Thyroid gland (tissue), 4 donors: Measurements from ENCODE around the gene TPPP2. TPM values are rescaled to one million over a fixed set of nuclear protein-coding genes. Genes with fewer than 3 reads are reported as not detected.
"Not testable (repeated sequence)": the region's sequence is repeated elsewhere in the genome, so short reads cannot be mapped to it uniquely, and the experiment has no call there.

ENCODE experiments used
- DNase-seq, 2 donors: peaks; one replicate each; pipeline ENCODE4 v3.0.0-alpha.2; 2019
- H3K27ac ChIP-seq, 3 donors: fragments of 200-600 bp; sonication (generic); 1 replicate in 2 of 3; 2 replicates in 1 of 3; pipeline ENCODE4 v1.5.1; 2016 to 2019; ENCODE audit warnings: mild to moderate bottlenecking in 1 of 3, moderate library complexity in 1 of 3
- H3K27me3 ChIP-seq: fragments of 200-600 bp; sonication (generic); one replicate; pipeline ENCODE4 v1.5.1; 2019
- H3K36me3 ChIP-seq, 2 donors: fragments of 200-600 bp; sonication (generic); one replicate each; pipeline ENCODE4 v1.5.1; 2016 to 2019
- H3K4me1 ChIP-seq, 2 donors: fragments of 200-600 bp; sonication (generic); one replicate each; pipeline ENCODE4 v1.5.1; 2017 to 2019
- H3K4me3 ChIP-seq, 3 donors: fragments of 200-600 bp; sonication (generic); replicated peaks in 1 of 3; 1 replicate in 2 of 3; 2 replicates in 1 of 3; pipeline ENCODE4 v1.5.1; 2016; ENCODE audit warnings: mild to moderate bottlenecking in 1 of 3
- H3K9me3 ChIP-seq: fragments of 200-600 bp; sonication (generic); one replicate; pipeline ENCODE4 v1.5.1; 2017
- POLR2A ChIP-seq, 2 donors: fragments of 450-650 bp; IDR thresholded peaks; one replicate each; pipeline ENCODE4 v1.6.1; 2017; ENCODE audit warnings: antibody characterized with exemption in 2 of 2, mild to moderate bottlenecking in 2 of 2, moderate library complexity in 1 of 2
- WGBS, 2 donors: methylation state at CpG; one replicate each; pipeline ENCODE4 v1.1.5; 2017; 5-methylcytosine and 5-hydroxymethylcytosine counted together
- intact Hi-C: fragments of 100-400 bp; cut with DNase I; formaldehyde crosslinking; loops from one replicate; pipeline ENCODE4 v1.15.1; 2023
- total RNA-seq, 4 donors: library from RNA; depleted of rRNA; stranded (reverse); fragments of >200 nt; gene quantifications; one replicate each; pipeline ENCODE4 v1.2.3, GENCODE V29; 2016
- TF ChIP-seq, protein P1 (sequence below), 6 experiments: fragments of 200-600 bp in 3 of 6; fragments of 450-650 bp in 3 of 6; sonication (generic) in 3 of 6; IDR thresholded peaks; one replicate each; pipeline ENCODE4 v1.5.1; 2016 to 2019; ENCODE audit warnings: antibody characterized with exemption in 6 of 6, mild to moderate bottlenecking in 2 of 6, inconsistent platforms in 1 of 6, moderate library complexity in 1 of 6

TPPP2 gene
- total RNA-seq, 4 donors from 2014 or later, result not detected

DNA sequence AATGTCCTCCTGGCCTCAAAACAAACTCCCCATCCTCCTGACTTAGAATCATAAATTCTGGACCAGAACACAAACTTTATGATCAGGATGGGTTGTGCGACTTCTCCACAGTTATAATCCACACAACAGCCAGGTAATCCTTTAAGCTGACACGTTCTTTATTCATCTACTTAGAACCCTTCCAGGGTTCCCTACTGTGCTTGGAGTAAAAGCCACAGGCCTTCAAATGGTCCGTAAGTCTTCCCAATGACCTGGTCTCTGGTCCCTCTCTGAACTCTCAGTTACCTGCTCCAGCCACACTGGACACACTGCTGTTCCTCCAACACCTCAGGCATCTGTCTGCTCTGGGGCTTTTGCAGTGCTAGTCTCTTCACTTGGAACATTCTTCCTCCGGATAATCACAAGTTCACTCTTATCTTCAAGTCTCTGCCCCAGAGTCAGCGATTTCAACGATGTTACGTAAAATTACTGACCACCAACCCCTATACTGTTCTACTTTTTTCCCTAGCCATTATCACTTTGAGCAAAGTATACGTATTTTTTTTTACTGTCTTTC lies 10.4 kb downstream of the TPPP2 start:
- no peak for DNase-seq
- Histone ChIP-seq H3K4me3 (no peak overlapping the region), H3K27ac (no peak overlapping the region), H3K27me3 (no peaks in the 10 kb centered on the region), H3K9me3 (no peaks in the 10 kb centered on the region), H3K4me1 (peaks cover 28 to 40% of the 10 kb centered on the region in 2 donors), H3K36me3 (no peaks in the 10 kb centered on the region)
- 77 to 80% methylated on average over 8 of the region's 8 CpGs for WGBS, 2 donors
- TF ChIP-seq, protein P1, sequence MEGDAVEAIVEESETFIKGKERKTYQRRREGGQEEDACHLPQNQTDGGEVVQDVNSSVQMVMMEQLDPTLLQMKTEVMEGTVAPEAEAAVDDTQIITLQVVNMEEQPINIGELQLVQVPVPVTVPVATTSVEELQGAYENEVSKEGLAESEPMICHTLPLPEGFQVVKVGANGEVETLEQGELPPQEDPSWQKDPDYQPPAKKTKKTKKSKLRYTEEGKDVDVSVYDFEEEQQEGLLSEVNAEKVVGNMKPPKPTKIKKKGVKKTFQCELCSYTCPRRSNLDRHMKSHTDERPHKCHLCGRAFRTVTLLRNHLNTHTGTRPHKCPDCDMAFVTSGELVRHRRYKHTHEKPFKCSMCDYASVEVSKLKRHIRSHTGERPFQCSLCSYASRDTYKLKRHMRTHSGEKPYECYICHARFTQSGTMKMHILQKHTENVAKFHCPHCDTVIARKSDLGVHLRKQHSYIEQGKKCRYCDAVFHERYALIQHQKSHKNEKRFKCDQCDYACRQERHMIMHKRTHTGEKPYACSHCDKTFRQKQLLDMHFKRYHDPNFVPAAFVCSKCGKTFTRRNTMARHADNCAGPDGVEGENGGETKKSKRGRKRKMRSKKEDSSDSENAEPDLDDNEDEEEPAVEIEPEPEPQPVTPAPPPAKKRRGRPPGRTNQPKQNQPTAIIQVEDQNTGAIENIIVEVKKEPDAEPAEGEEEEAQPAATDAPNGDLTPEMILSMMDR (IDR thresholded peaks at IDR 0.05), result no peak
- TF ChIP-seq POLR2A (IDR thresholded peaks at IDR 0.05), result no peak
- intact Hi-C loops, result loop anchor here (2.0 kb wide), 1 partner anchor 24 kb away; no protein-coding TSS in a partner anchor

DNA sequence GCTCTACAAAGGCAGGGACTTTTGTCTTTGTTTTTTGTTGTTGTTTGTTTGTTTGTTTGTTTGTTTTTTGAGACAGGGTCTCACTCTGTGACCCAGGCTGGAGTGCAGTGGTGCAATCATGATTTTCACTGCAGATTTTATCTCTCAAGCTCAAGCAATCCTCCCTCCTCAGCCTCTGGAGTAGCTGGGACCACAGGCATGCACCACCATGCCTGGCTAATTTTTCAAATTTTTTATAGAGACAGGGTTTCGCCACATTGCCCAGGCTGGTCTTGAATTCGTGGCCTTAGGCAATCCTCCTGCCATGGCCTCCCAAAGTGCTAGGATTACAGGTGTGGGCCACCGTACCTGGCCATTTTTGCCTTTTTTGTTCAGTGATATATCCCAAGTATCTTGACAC lies 10.9 kb downstream of the TPPP2 start:
- H3K27ac ChIP-seq, H3K9me3 ChIP-seq, H3K27me3 ChIP-seq, DNase-seq, H3K4me3 ChIP-seq, H3K36me3 ChIP-seq: not testable (repeated sequence)
- peaks cover 28 to 40% of the 10 kb centered on the region in 2 donors for H3K4me1 ChIP-seq
- WGBS, 2 donors, result 83 to 88% methylated on average over 3 of the region's 3 CpGs
- intact Hi-C loops, result loop anchor here (2.0 kb wide), 1 partner anchor 24 kb away; no protein-coding TSS in a partner anchor

DNA sequence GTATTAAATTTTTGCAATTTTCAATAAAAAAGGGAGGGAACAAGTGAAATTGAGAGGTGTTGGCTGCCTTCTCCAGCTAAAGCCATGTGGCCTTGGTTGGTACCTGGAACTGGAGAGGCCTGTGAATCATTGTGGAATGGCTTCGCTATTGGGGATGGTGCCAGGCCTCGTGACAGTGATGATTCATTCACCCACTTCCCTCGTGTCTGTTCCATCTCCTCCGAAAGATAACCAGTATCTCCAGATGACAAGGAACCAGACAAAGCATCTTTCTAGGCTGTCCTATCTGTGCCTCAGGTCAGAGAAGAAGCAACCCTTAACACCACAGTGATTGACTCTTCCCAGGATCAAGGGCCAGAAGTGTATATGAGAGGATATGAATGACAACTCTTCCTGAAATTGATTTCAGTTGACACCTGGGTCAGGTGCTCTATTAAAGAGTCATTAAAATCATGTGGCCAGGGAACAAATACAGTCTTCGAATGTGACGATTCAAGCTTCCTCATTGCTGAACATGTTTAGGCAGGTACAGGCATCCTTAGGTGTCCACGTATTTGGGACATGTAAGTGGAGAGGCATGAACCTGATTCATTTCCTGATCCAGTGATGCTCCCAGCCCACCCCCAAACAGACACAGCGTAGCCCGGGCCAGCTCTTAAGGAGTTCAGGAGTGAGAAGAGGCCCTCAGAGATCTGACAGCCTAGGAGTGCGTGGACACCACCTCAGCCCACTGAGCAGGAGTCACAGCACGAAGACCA lies 11.8 kb downstream of the TPPP2 start, which contains the start of gene RNASE7:
Gene RNASE7, plus strand, starts transcription at position 687 of the 758 bp plus-strand sequence. CDS start 631 bp downstream, outside the sequence.
- Histone ChIP-seq H3K36me3 (no peaks in the 10 kb centered on the region), H3K27ac (peak within 1 kb of the TSS in 1 of 3 donors; percentile 64), H3K4me1 (peaks cover 28 to 40% of the 10 kb centered on the region in 2 donors), H3K27me3 (no peaks in the 10 kb centered on the region), H3K4me3 (no peak within 1 kb of the TSS), H3K9me3 (no peaks in the 10 kb centered on the region)
- WGBS, 2 donors, result 76 to 84% methylated on average over 11 of the region's 11 CpGs
- no peak for TF ChIP-seq POLR2A (IDR thresholded peaks at IDR 0.05)
- TF ChIP-seq, protein P1 (IDR thresholded peaks at IDR 0.05), result no peak
- no peak for DNase-seq
- intact Hi-C loops, result loop anchor here (2.0 kb wide), 1 partner anchor 25 kb away; no protein-coding TSS in a partner anchor

DNA sequence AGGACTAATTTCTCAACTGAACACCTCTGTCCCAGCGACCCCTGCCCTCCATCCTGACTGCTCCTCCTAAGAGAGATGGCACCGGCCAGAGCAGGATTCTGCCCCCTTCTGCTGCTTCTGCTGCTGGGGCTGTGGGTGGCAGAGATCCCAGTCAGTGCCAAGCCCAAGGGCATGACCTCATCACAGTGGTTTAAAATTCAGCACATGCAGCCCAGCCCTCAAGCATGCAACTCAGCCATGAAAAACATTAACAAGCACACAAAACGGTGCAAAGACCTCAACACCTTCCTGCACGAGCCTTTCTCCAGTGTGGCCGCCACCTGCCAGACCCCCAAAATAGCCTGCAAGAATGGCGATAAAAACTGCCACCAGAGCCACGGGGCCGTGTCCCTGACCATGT lies 12.9 kb downstream of the TPPP2 start:
- 61 to 73% methylated on average over 8 of the region's 8 CpGs for WGBS, 2 donors
- peaks cover 28 to 40% of the 10 kb centered on the region in 2 donors for H3K4me1 ChIP-seq
- intact Hi-C loops, result no loop called here
- peak overlapping the region in 1 of 3 donors; percentile 64 for H3K27ac ChIP-seq
- no peaks in the 10 kb centered on the region for H3K27me3 ChIP-seq
- H3K9me3 ChIP-seq, result no peaks in the 10 kb centered on the region
- no peak for TF ChIP-seq POLR2A (IDR thresholded peaks at IDR 0.05)
- TF ChIP-seq, protein P1 (IDR thresholded peaks at IDR 0.05), result no peak
- DNase-seq, result no peak
- H3K4me3 ChIP-seq, result no peak overlapping the region
- H3K36me3 ChIP-seq, result no peaks in the 10 kb centered on the region

DNA sequence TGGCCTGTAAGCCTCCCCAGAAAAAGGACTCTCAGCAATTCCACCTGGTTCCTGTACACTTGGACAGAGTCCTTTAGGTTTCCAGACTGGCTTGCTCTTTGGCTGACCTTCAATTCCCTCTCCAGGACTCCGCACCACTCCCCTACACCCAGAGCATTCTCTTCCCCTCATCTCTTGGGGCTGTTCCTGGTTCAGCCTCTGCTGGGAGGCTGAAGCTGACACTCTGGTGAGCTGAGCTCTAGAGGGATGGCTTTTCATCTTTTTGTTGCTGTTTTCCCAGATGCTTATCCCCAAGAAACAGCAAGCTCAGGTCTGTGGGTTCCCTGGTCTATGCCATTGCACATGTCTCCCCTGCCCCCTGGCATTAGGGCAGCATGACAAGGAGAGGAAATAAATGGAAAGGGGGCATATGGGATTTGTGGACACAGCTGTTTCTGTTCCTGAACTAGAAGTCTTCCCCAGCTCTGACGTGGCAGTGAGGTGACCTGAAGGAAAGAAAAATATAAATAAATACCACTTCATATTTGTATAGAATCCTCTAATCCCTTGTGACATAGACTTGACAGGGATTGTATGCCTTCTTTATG lies 13.5 kb downstream of the TPPP2 start:
- intact Hi-C loops, result no loop called here
- H3K4me1 ChIP-seq, result peaks cover 27 to 35% of the 10 kb centered on the region in 2 donors
- H3K27me3 ChIP-seq, result no peaks in the 10 kb centered on the region
- 34 to 35% methylated on average over 2 of the region's 2 CpGs for WGBS, 2 donors
- H3K27ac ChIP-seq, result peak overlapping the region; percentile 23 to 71 (median 64)
- no peak overlapping the region for H3K4me3 ChIP-seq
- H3K36me3 ChIP-seq, result no peaks in the 10 kb centered on the region
- TF ChIP-seq, protein P1 (IDR thresholded peaks at IDR 0.05), result no peak
- no peak for TF ChIP-seq POLR2A (IDR thresholded peaks at IDR 0.05)
- no peaks in the 10 kb centered on the region for H3K9me3 ChIP-seq
- DNase-seq, result no peak
